Suprapubic skin (tissue), 4 donors: ENCODE measurements around the gene CSTPP1. TPM values are rescaled to one million over a fixed set of nuclear protein-coding genes. Genes with fewer than 3 reads are reported as not detected.
"Not testable (repeated sequence)": the region's sequence is repeated elsewhere in the genome, so short reads cannot be mapped to it uniquely, and the experiment has no call there.

ENCODE experiments used
- DNase-seq, 2 donors: peaks; one replicate each; pipeline ENCODE4 v3.0.0-alpha.2; 2019; ENCODE audit warnings: low spot score in 2 of 2
- H3K27ac ChIP-seq: fragments of 200-600 bp; sonication (generic); one replicate; pipeline ENCODE4 v1.5.1; 2019
- H3K27me3 ChIP-seq: fragments of 200-600 bp; sonication (generic); one replicate; pipeline ENCODE4 v1.5.1; 2019
- H3K36me3 ChIP-seq: fragments of 200-600 bp; sonication (generic); one replicate; pipeline ENCODE4 v1.5.1; 2019
- H3K4me1 ChIP-seq: fragments of 200-600 bp; sonication (generic); one replicate; pipeline ENCODE4 v1.5.1; 2019
- H3K4me3 ChIP-seq: fragments of 200-600 bp; sonication (generic); one replicate; pipeline ENCODE4 v1.5.1; 2019; ENCODE audit warnings: mild to moderate bottlenecking
- H3K9me3 ChIP-seq: fragments of 200-600 bp; sonication (generic); one replicate; pipeline ENCODE4 v1.5.1; 2019
- EP300 ChIP-seq: sonication (generic); formaldehyde crosslinking; IDR thresholded peaks from one replicate; pipeline ENCODE4 v1.6.1; 2017; ENCODE audit warnings: antibody characterized with exemption
- POLR2A ChIP-seq, 2 donors: fragments of 450-650 bp; IDR thresholded peaks; one replicate each; pipeline ENCODE4 v1.6.1; 2017; ENCODE audit warnings: antibody characterized with exemption in 2 of 2, mild to moderate bottlenecking in 2 of 2, moderate library complexity in 2 of 2
- POLR2AphosphoS5 ChIP-seq, 3 donors: sonication (generic); formaldehyde crosslinking; IDR thresholded peaks; one replicate each; pipeline ENCODE4 v1.6.1; 2017; ENCODE audit warnings: antibody characterized with exemption in 3 of 3
- WGBS: methylation state at CpG from one replicate; pipeline ENCODE4 v1.1.5; 2018; 5-methylcytosine and 5-hydroxymethylcytosine counted together
- total RNA-seq, 4 donors: library from RNA; depleted of rRNA; stranded (reverse); fragments of >200 nt; gene quantifications; one replicate each; pipeline ENCODE4 v1.1.0, GENCODE V29; 2016
- TF ChIP-seq, protein P1 (sequence below), 2 donors: fragments of 200-600 bp in 1 of 2; fragments of 450-650 bp in 1 of 2; sonication (generic) in 1 of 2; IDR thresholded peaks; one replicate each; pipeline ENCODE4 v1.5.1; 2016 to 2019; ENCODE audit warnings: antibody characterized with exemption in 2 of 2, mild to moderate bottlenecking in 1 of 2, moderate library complexity in 1 of 2

The CSTPP1 gene
- total RNA-seq, 4 donors from 2014 or later: 34.9 to 117 (median 48.1) TPM

DNA sequence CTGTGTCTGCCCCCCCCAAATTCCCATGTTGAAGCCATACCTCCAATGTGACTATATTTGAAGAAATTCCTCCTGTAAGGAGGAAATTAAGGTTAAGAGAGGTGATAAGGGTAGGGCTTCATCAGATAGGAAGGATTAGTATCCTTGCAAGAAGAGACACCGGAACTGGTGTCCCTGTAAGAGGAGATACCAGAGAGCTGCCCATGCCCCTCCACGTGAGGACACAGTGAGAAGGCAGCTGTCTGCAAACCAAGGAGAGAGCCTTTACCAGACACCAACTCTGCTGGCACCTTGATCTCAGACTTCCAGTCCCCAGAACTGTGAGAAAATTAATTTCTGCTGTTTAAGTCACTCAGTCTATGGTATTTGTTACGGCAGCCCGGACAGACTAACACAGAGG lies 130.8 kb downstream of the CSTPP1 start:
- TF ChIP-seq POLR2A (IDR thresholded peaks at IDR 0.05) (no peak), EP300 (no peak)
- H3K27ac ChIP-seq: no peak overlapping the region
- H3K27me3 ChIP-seq: no peaks in the 10 kb centered on the region
- H3K4me1 ChIP-seq: peaks cover 22% of the 10 kb centered on the region
- 84% methylated on average over 4 of the region's 4 CpGs for WGBS
- H3K4me3 ChIP-seq: no peak overlapping the region
- no peak for DNase-seq
- no peaks in the 10 kb centered on the region for H3K36me3 ChIP-seq
- no peaks in the 10 kb centered on the region for H3K9me3 ChIP-seq

DNA sequence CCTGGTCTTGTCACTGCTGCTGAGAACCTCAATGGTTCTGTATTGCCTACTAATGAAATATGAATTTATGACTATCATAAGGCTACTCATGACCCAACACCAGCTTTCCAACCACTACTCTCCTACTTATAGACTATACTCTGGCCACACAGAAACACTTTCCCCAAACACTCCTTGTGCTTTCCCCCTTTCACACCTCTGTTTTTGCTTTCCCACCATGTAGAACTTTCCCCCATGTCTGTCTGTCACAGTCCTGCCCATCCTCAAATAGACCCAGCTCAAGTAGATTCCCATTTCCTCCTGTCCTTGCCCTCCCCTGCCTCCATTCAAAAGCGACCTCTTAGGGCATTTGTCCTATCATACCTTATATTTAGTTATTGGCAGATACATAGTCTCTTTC lies 134.2 kb downstream of the CSTPP1 start:
- no peak overlapping the region for H3K4me3 ChIP-seq
- DNase-seq: no peak
- WGBS: 87% methylated on average over 1 of the region's 1 CpG
- H3K27ac ChIP-seq: peak overlapping the region; percentile 37
- TF ChIP-seq, protein P1, sequence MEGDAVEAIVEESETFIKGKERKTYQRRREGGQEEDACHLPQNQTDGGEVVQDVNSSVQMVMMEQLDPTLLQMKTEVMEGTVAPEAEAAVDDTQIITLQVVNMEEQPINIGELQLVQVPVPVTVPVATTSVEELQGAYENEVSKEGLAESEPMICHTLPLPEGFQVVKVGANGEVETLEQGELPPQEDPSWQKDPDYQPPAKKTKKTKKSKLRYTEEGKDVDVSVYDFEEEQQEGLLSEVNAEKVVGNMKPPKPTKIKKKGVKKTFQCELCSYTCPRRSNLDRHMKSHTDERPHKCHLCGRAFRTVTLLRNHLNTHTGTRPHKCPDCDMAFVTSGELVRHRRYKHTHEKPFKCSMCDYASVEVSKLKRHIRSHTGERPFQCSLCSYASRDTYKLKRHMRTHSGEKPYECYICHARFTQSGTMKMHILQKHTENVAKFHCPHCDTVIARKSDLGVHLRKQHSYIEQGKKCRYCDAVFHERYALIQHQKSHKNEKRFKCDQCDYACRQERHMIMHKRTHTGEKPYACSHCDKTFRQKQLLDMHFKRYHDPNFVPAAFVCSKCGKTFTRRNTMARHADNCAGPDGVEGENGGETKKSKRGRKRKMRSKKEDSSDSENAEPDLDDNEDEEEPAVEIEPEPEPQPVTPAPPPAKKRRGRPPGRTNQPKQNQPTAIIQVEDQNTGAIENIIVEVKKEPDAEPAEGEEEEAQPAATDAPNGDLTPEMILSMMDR (IDR thresholded peaks at IDR 0.05): no peak
- no peak for TF ChIP-seq POLR2A (IDR thresholded peaks at IDR 0.05)
- no peaks in the 10 kb centered on the region for H3K9me3 ChIP-seq
- no peaks in the 10 kb centered on the region for H3K27me3 ChIP-seq
- H3K36me3 ChIP-seq: no peaks in the 10 kb centered on the region
- H3K4me1 ChIP-seq: peaks cover 25% of the 10 kb centered on the region

DNA sequence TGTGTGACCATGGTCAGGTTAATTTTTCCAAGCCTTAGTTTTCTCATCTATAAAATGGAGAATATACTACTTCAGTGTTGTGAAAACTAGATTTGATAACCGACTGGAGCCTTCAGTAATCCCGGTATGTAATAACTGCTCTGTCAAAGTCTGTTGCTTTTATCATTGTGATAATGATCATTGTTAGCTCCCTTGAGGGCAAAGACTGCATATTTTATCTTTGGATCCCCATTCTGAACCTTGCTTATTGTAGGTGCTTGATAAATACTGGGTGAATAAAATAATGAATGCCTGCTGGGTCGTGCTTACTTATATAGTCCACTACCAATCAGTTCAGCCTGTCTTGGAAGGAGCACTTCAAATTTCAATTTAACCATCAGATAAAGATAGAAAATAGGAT lies 134.8 kb downstream of the CSTPP1 start:
- no peak for DNase-seq
- 22% methylated on average over 3 of the region's 3 CpGs for whole genome bisulfite sequencing
- Histone ChIP-seq H3K9me3 (no peaks in the 10 kb centered on the region), H3K4me1 (peaks cover 25% of the 10 kb centered on the region), H3K27me3 (no peaks in the 10 kb centered on the region), H3K4me3 (no peak overlapping the region), H3K36me3 (no peaks in the 10 kb centered on the region), H3K27ac (peak overlapping the region; percentile 37)
- TF ChIP-seq EP300 (no peak), POLR2A (IDR thresholded peaks at IDR 0.05) (no peak), POLR2AphosphoS5 (IDR thresholded peaks at IDR 0.05) (no peak)
- TF ChIP-seq, protein P1 (IDR thresholded peaks at IDR 0.05): no peak

DNA sequence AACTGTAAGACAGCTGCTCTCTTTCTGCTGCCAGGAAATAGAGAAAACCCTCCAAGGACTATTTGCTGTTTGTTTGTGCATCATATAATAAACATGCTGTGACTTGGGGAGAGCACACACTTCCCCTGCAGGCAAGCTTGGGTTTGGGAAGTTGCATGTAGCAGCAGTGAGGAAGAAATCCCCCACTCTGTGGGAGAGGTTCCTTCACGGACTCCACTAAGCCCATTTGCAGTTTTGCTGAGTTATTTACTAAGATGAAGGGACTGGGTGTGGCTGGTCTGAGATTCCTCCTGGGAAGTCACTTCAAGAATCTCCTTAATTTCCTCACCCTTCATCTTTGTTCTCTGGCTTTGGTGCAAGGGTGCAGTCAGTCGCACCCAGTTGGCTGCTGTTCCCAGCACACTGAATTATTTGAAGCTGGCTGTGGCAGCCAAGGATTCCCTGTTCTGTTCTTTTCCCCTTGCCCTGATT lies 135.3 kb downstream of the CSTPP1 start:
- Histone ChIP-seq H3K27ac (peak overlapping the region; percentile 37), H3K4me1 (peaks cover 25% of the 10 kb centered on the region), H3K36me3 (no peaks in the 10 kb centered on the region), H3K4me3 (no peak overlapping the region), H3K9me3 (no peaks in the 10 kb centered on the region), H3K27me3 (no peaks in the 10 kb centered on the region)
- no peak for TF ChIP-seq POLR2A (IDR thresholded peaks at IDR 0.05)
- TF ChIP-seq EP300: no peak
- TF ChIP-seq POLR2AphosphoS5 (IDR thresholded peaks at IDR 0.05): peak in 1 of 3 donors; percentile 63
- TF ChIP-seq, protein P1 (IDR thresholded peaks at IDR 0.05): no peak
- 22% methylated on average over 2 of the region's 2 CpGs for WGBS
- DNase-seq: no peak

GRCh38 chr11:47078751-47079521 lies 142.4 kb downstream of the CSTPP1 start:
- no peaks in the 10 kb centered on the region for H3K9me3 ChIP-seq
- no peak overlapping the region for H3K4me3 ChIP-seq
- H3K27ac ChIP-seq: no peak overlapping the region
- no peaks in the 10 kb centered on the region for H3K36me3 ChIP-seq
- no peak for DNase-seq
- H3K4me1 ChIP-seq: no peaks in the 10 kb centered on the region
- TF ChIP-seq POLR2A (IDR thresholded peaks at IDR 0.05) (no peak), EP300 (no peak), POLR2AphosphoS5 (IDR thresholded peaks at IDR 0.05) (no peak)
- TF ChIP-seq, protein P1 (IDR thresholded peaks at IDR 0.05): no peak
- H3K27me3 ChIP-seq: no peaks in the 10 kb centered on the region
- 55% methylated on average over 7 of the region's 7 CpGs for WGBS

GRCh38 chr11:47080775-47081174 lies 144.2 kb downstream of the CSTPP1 start:
- H3K27ac ChIP-seq, H3K4me3 ChIP-seq, DNase-seq, H3K27me3 ChIP-seq, H3K9me3 ChIP-seq, H3K36me3 ChIP-seq, H3K4me1 ChIP-seq: not testable (repeated sequence)
- 97% methylated on average over 1 of the region's 1 CpG for whole genome bisulfite sequencing
